ENCODE measurements around the gene SHOC2. TPM values are rescaled to one million over a fixed set of nuclear protein-coding genes. Genes with fewer than 3 reads are reported as not detected.
"Not testable (repeated sequence)": the region's sequence is repeated elsewhere in the genome, so short reads cannot be mapped to it uniquely, and the experiment has no call there.

SHOC2 gene
- polyA plus RNA-seq, 10 donors: 26.1 to 36.4 (median 30.9) TPM

GRCh38 chr10:110900983-110901382 lies 18.4 kb upstream of the SHOC2 start:
- no peak for DNase-seq

- DNase-seq: peak in 1 of 3 donors; percentile 34
These were observed 17.2 kb upstream of the SHOC2 start for GRCh38 chr10:110901954-110902819.

DNA sequence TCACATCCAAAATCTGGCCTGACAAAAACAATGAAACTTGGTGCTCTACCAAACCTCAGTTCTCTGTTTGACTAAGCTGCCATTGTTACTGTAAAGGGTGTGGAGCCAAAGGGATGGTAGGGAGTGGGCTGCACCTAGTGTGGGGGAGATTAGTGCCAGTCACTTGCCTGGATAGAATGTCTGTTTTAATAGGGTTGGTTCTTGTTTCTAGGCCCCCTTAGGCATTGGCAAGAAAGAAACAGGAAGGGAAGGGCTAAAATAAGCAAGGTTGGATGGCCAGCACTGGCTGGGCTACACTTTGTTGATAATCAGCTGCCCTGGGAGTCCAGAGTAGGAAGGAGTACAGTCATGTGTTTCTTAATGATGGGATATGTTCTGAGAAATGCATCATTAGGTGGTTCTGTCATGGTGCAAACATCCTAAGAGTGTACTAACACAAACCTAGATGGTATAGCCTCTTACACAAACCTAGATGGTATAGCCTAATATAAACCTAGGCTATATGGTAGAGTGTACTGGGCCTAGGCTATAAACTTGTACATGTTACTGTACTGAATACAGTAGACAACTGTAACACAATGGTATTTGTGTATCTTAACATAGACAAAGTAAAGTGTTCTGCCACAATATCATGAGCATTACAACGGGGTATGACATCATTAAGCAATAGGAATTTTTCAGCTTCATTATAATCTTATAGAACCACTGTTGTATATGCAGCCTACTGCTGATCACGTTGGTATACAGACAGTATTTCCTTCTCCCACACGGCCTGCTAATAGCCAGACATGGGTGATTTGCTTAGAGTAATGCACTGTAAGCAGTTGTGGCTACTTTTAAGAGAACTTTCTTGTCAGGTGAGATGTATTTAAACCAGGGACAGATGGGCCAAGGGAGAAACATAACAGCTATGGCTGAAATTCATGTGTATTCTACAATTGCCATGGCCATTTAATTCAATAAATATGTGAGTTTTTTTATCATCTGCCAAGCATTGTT lies 15.8 kb upstream of the SHOC2 start:
- DNase-seq: no peak

DNA sequence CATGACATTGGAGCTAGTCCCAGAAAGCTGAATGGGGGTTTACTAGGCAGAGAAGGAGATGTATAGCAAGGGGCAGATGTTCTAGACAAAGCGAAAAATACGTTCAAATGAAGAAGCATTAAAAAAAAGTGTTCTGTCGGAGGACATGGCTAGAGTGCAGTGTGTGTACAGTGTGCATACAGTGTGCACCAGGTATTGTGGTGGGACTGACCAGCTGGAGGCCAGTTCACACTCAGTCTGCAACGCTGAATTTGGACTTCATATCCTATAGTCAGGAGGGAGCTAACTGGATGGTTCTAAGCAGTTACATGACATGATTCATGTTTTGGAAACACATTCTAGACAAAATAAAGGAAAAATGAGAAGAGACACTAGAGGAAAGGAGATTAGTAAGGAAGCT lies 9.3 kb upstream of the SHOC2 start:
- no peak for DNase-seq

DNA sequence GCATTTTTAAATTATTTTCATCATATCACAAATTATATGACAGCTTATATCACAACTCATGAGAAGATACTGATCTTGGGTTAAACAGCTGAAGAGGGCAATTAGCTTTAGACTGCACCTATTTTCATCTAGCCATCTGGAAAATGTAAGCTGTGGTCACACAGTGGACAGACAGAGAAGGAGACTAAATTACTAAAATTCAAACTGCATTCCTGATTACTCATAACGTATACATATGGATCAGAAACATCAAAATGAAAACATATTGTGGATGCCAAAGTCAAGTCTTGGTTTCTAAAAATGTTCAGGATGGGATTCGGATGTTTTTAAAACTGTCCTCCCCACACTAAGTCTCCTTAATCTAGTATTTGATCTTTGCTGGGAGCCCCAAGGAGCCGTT lies 7.0 kb upstream of the SHOC2 start:
- DNase-seq: peak in 1 of 3 donors; percentile 44

DNA sequence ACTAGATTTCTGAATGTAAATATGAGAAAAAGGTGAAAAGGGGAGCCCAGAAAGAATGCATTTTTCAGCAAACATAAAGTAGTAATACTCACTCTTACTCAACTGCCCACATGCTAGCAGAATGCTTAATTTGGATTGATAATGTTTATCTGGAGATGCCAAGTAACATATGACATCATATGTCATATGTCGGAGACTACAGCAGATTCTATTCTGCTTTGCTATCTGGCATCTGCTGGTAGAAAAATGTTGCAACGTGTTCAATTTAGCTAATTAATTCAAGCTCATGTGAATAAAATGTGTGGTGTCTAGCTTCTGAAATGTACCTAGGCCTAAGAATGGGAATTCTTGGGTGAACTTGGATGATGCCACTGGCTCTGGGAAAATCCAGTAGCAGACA lies 5.0 kb upstream of the SHOC2 start:
- DNase-seq: no peak

GRCh38 chr10:110915035-110915434 lies 4.4 kb upstream of the SHOC2 start:
- DNase-seq: no peak

DNA sequence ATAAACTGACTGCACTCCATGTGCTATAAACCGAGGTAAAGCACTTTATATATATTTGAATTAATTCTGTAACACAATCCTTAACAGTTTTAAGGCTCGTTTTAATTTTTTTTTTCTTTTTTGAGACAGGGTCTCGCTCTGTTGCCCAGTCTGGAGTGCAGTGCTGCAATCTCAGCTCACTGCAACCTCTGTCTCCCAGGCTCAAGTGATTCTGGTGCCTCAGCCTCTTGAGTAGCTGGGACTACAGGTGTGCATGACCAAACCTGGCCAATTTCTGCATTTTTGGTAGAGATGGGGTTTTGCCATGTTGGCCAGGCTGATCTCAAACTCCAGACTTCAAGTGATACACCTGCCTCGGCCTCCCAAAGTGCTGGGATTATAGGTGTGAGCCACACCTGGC lies 3.8 kb upstream of the SHOC2 start:
- not testable (repeated sequence) for DNase-seq

DNA sequence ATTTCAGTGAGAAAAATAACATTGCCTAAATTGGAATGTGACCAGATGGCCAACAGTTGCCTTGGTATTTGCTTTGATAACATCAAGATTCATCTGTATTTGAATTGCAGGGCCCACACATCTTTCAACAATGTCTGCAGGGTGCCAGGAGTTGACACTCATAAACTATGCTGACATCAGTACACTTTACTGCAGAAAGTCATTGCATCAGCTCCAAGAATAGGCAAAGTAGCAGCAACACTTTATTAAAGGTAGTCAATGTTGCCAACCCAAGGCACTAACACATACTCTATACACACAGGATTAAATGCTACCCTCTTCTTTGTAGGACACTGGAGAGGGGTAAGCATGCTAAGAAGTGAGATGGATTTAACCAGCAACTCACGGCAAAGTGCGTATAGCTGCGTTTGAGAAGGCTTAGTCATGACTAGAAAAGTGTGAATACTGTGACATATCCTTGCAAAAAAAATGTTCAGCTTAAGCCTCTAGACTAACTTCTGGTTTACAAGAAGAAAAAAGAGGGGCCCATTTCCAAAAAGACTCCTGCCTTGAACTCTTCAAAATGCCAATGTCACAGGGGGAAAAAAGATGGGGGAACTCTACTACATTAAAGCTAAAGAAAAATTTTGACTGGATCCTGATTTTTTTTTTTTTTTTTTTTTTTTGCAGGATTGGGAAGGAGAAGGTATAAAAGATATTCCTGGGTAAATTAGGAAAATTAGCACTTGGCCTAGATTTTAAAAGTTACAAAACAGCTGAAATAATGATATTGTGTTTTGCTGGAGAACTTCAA lies 2.7 kb upstream of the SHOC2 start:
- peak in 1 of 3 donors; percentile 61 for DNase-seq

DNA sequence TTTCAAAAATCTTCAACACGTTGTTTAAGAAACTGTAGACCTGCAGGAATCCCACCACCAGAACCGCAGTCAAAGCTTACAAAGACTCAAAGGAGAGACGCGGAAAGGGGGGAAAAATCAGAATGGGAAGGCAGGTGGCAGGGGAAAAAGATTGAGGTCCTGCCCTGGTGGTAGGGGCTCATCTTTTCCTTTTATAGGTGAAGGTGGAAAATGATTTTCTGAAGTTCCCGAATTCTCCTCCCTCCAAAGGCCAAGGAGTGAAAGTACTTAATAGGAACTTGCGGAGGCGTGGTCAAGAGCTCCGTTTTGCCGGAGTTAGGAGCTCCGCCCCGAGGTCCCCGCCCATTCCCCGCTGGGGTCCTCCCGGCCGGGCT lies 1.1 kb upstream of the SHOC2 start:
- DNase-seq: peak in 2 of 3 donors; percentile 94 to 95

DNA sequence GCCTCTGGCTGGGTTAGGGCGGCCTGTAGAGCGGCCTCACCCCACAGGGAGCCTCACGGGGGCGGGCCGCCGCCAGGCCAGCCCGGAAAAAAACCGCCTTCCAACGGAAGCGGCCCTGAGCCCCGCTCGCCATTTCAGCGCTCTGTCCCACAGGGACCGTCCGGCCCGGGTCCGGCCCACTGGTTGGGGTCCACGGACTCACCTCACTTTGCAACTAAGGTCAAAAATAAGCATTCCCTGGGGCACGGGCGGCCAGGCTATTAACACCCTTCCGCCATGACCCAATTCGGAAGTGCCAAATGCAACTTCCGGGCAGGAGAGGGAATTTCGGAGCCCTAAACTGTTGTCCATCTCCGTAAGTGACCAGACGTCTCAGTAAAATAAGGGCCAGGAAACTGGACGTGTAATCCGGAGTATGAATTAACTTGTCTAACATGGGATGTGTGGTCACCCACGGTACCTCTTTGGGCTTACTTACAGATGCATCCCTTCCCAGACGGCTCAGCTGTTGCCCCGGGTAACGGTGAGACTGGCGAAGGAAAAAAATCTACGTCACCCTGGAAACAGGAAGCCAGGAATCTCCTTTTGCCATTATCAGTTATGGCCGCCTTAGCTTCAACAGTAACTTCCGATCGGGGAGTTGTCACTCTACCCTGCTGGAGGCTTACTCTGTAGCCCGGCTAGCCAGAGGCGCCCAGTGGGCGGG lies 608 bp upstream of the SHOC2 start, which contains the start of gene BBIP1:
Gene BBIP1, minus strand, starts transcription at position 538 of the 706 bp plus-strand sequence. CDS start 1,023 bp downstream, outside the sequence.
- DNase-seq: peak; percentile 99 to 100 (median 100)

GRCh38 chr10:110919971-110920881 lies 822 bp downstream of the SHOC2 start:
- DNase-seq: peak; percentile 27 to 85 (median 53)

DNA sequence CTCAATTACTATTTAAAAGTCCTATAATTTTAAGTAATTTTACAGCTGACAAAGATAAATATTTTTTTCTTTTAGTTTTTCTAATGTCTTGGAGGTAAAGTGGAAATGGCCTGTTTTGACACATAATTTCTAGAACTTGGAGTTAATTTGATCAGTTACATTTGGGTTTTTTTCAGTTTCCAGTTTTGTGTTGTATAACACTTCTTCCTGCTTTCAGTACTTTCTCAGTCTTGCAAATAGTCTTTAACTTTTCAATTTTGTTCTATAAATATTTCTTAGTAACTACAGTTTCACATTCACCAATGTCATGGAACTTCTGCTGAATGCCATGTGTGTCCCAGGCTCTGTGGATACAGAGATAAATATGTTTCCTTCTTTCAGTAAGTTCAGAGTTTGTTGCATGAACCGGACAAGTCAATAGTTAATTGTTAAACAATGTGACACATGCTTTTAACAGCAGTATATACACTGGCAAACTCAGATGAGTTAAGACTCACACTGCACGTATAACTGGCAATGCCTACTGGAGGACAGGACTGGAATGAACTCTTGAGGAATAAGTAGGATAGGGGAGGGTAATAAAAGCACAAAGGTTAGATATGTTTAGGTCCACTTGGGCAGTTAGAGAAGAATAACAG lies 4.6 kb downstream of the SHOC2 start:
- no peak for DNase-seq

GRCh38 chr10:110927461-110927860 lies 8.1 kb downstream of the SHOC2 start:
- no peak for DNase-seq

DNA sequence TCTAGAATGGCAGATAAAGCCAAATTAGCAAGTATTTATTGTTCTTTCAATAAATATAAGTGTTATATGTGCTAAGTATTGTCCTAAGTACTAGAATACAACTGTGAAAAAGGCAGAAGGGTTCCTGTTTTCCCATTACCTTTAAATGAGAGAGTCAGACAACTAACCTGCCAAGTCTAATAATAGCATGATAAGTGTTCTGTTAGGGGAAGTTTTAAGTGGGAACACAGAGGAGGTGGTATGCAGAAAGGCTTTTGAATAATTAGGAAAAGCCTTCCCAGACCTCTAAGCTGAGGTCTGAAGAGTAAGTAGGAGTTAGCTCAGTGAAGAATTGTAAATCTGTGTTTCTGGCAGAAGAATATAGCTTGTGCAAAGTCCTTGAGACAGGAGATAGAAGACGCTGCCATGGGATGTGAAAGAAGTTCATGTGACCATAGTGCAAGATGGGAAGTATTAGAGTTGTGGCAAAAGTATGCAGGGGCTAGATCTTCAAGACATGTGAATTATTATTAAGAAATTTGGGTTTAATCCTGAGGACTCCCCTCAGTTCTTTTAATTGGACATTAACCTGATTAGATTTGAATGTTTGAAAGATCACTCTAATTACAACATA lies 12.5 kb downstream of the SHOC2 start:
- DNase-seq: no peak

DNA sequence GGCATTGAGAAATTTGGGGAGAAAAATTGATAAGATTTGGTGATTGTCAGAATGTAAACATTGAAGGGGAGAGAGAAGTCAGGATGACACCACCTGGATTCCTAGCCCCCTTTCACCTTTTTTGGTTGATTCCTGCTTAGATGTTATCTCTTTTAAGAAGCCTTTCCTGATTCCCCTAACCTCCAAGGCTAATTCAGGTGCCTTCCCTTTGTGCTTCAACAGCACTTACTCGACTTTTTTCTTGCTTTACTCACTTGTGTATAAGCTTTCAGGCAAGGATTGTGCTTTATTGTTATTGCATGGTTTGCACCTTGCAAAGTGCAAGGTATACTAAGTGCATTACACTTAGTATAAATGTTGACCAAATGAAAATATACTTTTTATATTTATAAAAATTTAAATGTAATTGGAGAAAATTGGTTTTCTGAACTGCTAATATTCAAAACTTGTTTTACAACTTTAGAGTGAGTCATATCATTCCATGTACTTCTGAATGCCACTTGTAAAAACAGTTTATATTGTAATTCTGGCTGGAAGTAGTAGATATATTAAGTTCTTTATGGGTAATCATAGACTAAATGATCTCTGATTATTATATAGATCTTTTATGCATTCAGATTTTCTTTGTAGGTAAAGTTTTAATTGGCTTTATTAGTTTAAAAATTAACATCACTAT lies 13.2 kb downstream of the SHOC2 start:
- no peak for DNase-seq

DNA sequence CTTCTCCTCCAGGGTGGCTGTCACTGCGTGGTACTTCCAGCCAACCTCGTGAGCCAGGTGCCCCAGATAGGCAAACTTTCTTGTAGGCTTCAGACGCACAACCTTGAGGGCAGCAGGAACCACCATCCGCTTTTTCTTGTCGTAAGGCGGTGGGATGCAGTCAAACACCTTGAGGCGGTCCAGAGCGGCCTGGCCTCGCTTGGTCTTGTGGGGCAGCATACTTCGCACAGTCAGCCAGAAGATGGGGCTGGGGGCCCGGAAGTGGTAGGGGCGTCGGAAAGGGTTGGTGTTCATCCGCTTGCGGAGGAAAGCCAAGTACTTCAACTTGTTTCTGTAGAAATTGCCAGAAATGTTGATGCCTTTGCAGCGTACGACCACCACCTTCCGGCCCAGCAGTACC lies 17.4 kb downstream of the SHOC2 start:
- DNase-seq: no peak

GRCh38 chr10:110939419-110939818 lies 20.0 kb downstream of the SHOC2 start:
- no peak for DNase-seq

Measured in muscle of back (tissue), 11 donors.